Neutrophil (primary cell): Measurements from ENCODE around the gene CENATAC.

Source experiments
- H3K27ac ChIP-seq: fragments of 200-600 bp; sonication (generic); 2 replicates; pipeline ENCODE4 v1.5.1; 2016; ENCODE audit warnings: mild to moderate bottlenecking, moderate library complexity
- H3K27me3 ChIP-seq: fragments of 200-600 bp; sonication (generic); 2 replicates; pipeline ENCODE4 v1.6.0; 2016; ENCODE audit warnings: mild to moderate bottlenecking
- H3K36me3 ChIP-seq: fragments of 200-600 bp; sonication (generic); 2 replicates; pipeline ENCODE4 v1.5.1; 2017
- H3K4me1 ChIP-seq, 2 experiments: fragments of 200-600 bp in 1 of 2; sonication (generic) in 1 of 2; 1 replicate in 1 of 2; 2 replicates in 1 of 2; pipeline versions ENCODE4 v1.5.1 to v1.6.1; 2013 to 2016; ENCODE audit warnings: low read depth in 1 of 2, low read length in 1 of 2, mild to moderate bottlenecking in 1 of 2, moderate library complexity in 1 of 2; ENCODE audit not compliant: control insufficient read depth in 1 of 2, insufficient read depth in 1 of 2
- H3K4me3 ChIP-seq, 2 experiments: fragments of 200-600 bp in 1 of 2; sonication (generic) in 1 of 2; 1 replicate in 1 of 2; 2 replicates in 1 of 2; pipeline ENCODE4 v1.5.1; 2013 to 2016; ENCODE audit warnings: low read depth in 1 of 2, low read length in 1 of 2, mild to moderate bottlenecking in 1 of 2, moderate library complexity in 1 of 2
- H3K9me3 ChIP-seq: fragments of 200-600 bp; sonication (generic); 2 replicates; pipeline ENCODE4 v1.5.1; 2016
- TF ChIP-seq, protein P1 (sequence below): fragments of 200-600 bp; sonication (generic); IDR thresholded peaks from 2 replicates; pipeline ENCODE4 v1.5.1; 2016; ENCODE audit warnings: antibody characterized with exemption

The CENATAC gene

GRCh38 chr11:119021631-119022030 lies 23.7 kb downstream of the CENATAC start:
- Histone ChIP-seq H3K4me1 (peaks cover 25 to 27% of the 10 kb centered on the region in 2 experiments), H3K9me3 (no peaks in the 10 kb centered on the region), H3K27ac (no peak overlapping the region), H3K27me3 (no peaks in the 10 kb centered on the region), H3K36me3 (peaks cover 61% of the 10 kb centered on the region), H3K4me3 (no peak overlapping the region)
- TF ChIP-seq, protein P1, sequence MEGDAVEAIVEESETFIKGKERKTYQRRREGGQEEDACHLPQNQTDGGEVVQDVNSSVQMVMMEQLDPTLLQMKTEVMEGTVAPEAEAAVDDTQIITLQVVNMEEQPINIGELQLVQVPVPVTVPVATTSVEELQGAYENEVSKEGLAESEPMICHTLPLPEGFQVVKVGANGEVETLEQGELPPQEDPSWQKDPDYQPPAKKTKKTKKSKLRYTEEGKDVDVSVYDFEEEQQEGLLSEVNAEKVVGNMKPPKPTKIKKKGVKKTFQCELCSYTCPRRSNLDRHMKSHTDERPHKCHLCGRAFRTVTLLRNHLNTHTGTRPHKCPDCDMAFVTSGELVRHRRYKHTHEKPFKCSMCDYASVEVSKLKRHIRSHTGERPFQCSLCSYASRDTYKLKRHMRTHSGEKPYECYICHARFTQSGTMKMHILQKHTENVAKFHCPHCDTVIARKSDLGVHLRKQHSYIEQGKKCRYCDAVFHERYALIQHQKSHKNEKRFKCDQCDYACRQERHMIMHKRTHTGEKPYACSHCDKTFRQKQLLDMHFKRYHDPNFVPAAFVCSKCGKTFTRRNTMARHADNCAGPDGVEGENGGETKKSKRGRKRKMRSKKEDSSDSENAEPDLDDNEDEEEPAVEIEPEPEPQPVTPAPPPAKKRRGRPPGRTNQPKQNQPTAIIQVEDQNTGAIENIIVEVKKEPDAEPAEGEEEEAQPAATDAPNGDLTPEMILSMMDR: no peak

GRCh38 chr11:119023741-119024140 lies 25.8 kb downstream of the CENATAC start:
- TF ChIP-seq, protein P1: no peak
- no peaks in the 10 kb centered on the region for H3K9me3 ChIP-seq
- peaks cover 57% of the 10 kb centered on the region for H3K36me3 ChIP-seq
- no peaks in the 10 kb centered on the region for H3K27me3 ChIP-seq
- H3K27ac ChIP-seq: no peak overlapping the region
- no peak overlapping the region for H3K4me3 ChIP-seq
- H3K4me1 ChIP-seq: peaks cover 13 to 15% of the 10 kb centered on the region in 2 experiments

GRCh38 chr11:119024430-119025098 lies 26.6 kb downstream of the CENATAC start:
- Histone ChIP-seq H3K27ac (no peak overlapping the region), H3K4me1 (peaks cover 12 to 15% of the 10 kb centered on the region in 2 experiments), H3K36me3 (peaks cover 57% of the 10 kb centered on the region), H3K9me3 (no peaks in the 10 kb centered on the region), H3K4me3 (no peak overlapping the region), H3K27me3 (no peaks in the 10 kb centered on the region)
- TF ChIP-seq, protein P1: no peak

DNA sequence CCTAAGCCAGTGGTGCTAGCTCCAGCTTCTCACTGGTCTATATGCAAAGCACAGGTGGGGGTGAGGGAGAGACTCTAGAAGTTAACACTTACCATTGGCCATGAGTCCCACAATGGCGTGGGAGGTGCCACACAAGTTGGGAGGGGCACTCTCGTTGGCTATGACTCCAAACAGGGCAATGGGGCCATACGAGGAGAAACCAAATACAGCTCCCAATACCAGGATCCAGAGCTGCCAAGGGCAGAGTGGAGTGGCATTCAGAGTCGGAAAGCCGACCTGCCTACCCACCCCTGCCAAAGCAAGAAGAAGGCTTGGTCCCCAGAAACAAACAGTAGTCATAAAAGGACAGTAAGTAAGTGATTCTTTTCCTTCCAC lies 27.1 kb downstream of the CENATAC start:
- TF ChIP-seq, protein P1: no peak

GRCh38 chr11:119025541-119025940 lies 27.6 kb downstream of the CENATAC start:
- Histone ChIP-seq H3K4me1 (peaks cover 12 to 16% of the 10 kb centered on the region in 2 experiments), H3K27ac (no peak overlapping the region), H3K9me3 (no peaks in the 10 kb centered on the region), H3K36me3 (peaks cover 57% of the 10 kb centered on the region), H3K27me3 (no peaks in the 10 kb centered on the region), H3K4me3 (no peak overlapping the region)
- TF ChIP-seq, protein P1: no peak

More for the DNA sequence above, 27.1 kb downstream of the CENATAC start:
- Histone ChIP-seq H3K36me3 (peaks cover 57% of the 10 kb centered on the region), H3K4me1 (peaks cover 12 to 15% of the 10 kb centered on the region in 2 experiments), H3K27ac (no peak overlapping the region), H3K9me3 (no peaks in the 10 kb centered on the region), H3K4me3 (no peak overlapping the region), H3K27me3 (no peaks in the 10 kb centered on the region)
